ENCODE measurements around the gene EEF1AKMT3. TPM values are rescaled to one million over a fixed set of nuclear protein-coding genes. Genes with fewer than 3 reads are reported as not detected.
"Not testable (repeated sequence)": the region's sequence is repeated elsewhere in the genome, so short reads cannot be mapped to it uniquely, and the experiment has no call there.

Gene EEF1AKMT3
- polyA plus RNA-seq, 4 donors = 0.22 to 7.1 (median 2.7) TPM

GRCh38 chr12:57770734-57771133 lies 1.7 kb upstream of the EEF1AKMT3 start:
- Histone ChIP-seq H3K36me3 (ENCODE audit: control insufficient read depth in 3 of 3, insufficient read depth in 2 of 3, low read depth in 1 of 3, low read length in 3 of 3) (peaks cover 0 to 23% (median 0%) of the 10 kb centered on the region in 3 donors), H3K4me1 (ENCODE audit: control insufficient read depth in 3 of 3, insufficient read depth in 2 of 3, low read depth in 1 of 3, low read length in 2 of 3) (peaks cover 0 to 26% (median 9%) of the 10 kb centered on the region in 3 donors), H3K27ac (ENCODE audit: low read depth in 1 of 3, low read length in 2 of 3) (no peak overlapping the region), H3K4me3 (ENCODE audit: low read depth in 1 of 3, low read length in 3 of 3) (no peak overlapping the region), H3K27me3 (ENCODE audit: control insufficient read depth in 3 of 3, insufficient read depth in 3 of 3, low read length in 3 of 3) (peaks cover 3 to 20% (median 3%) of the 10 kb centered on the region in 3 donors), H3K9me3 (ENCODE audit: control insufficient read depth in 2 of 2, insufficient read depth in 1 of 2, low read depth in 1 of 2, low read length in 1 of 2) (no peaks in the 10 kb centered on the region)
- DNase-seq (no peak), FAIRE-seq (no peak)
- WGBS, 3 donors = 78 to 86% (median 85%) methylated on average over 4 of the region's 4 CpGs

GRCh38 chr12:57771236-57771872 lies 1.1 kb upstream of the EEF1AKMT3 start:
- WGBS, 3 donors = 3 to 4% (median 3%) methylated on average over 16 of the region's 16 CpGs
- H3K4me3 ChIP-seq (ENCODE audit: low read depth in 1 of 3, low read length in 3 of 3) = peak overlapping the region; percentile 62 to 96 (median 83)
- no peak for FAIRE-seq

GRCh38 chr12:57771873-57772428 lies 463 bp upstream of the EEF1AKMT3 start, which contains the start of gene METTL1:
METTL1 (minus strand) TSS chr12:57772105; CDS start chr12:57772083, 22 bp downstream.
- Histone ChIP-seq H3K9me3 (ENCODE audit: control insufficient read depth in 2 of 2, insufficient read depth in 1 of 2, low read depth in 1 of 2, low read length in 1 of 2) (no peaks in the 10 kb centered on the region), H3K4me1 (ENCODE audit: control insufficient read depth in 3 of 3, insufficient read depth in 2 of 3, low read depth in 1 of 3, low read length in 2 of 3) (peaks cover 0 to 14% (median 4%) of the 10 kb centered on the region in 3 donors), H3K27ac (ENCODE audit: low read depth in 1 of 3, low read length in 2 of 3) (peak within 1 kb of the TSS; percentile 81 to 98 (median 96)), H3K27me3 (ENCODE audit: control insufficient read depth in 3 of 3, insufficient read depth in 3 of 3, low read length in 3 of 3) (peaks cover 0 to 8% (median 0%) of the 10 kb centered on the region in 3 donors), H3K36me3 (ENCODE audit: control insufficient read depth in 3 of 3, insufficient read depth in 2 of 3, low read depth in 1 of 3, low read length in 3 of 3) (peaks cover 0 to 25% (median 0%) of the 10 kb centered on the region in 3 donors), H3K4me3 (ENCODE audit: low read depth in 1 of 3, low read length in 3 of 3) (peak within 1 kb of the TSS; percentile 62 to 96 (median 83))
- 0% methylated on average over 25 to 28 of the region's 28 CpGs for WGBS, 3 donors
- DNase-seq (peak; percentile 95 to 98), FAIRE-seq (no peak)

More at GRCh38 chr12:57771236-57771872, 1.1 kb upstream of the EEF1AKMT3 start:
- Histone ChIP-seq H3K27ac (ENCODE audit: low read depth in 1 of 3, low read length in 2 of 3) (peak overlapping the region in 2 of 3 donors; percentile 96 to 98), H3K4me1 (ENCODE audit: control insufficient read depth in 3 of 3, insufficient read depth in 2 of 3, low read depth in 1 of 3, low read length in 2 of 3) (peaks cover 0 to 20% (median 4%) of the 10 kb centered on the region in 3 donors), H3K36me3 (ENCODE audit: control insufficient read depth in 3 of 3, insufficient read depth in 2 of 3, low read depth in 1 of 3, low read length in 3 of 3) (peaks cover 0 to 25% (median 0%) of the 10 kb centered on the region in 3 donors), H3K9me3 (ENCODE audit: control insufficient read depth in 2 of 2, insufficient read depth in 1 of 2, low read depth in 1 of 2, low read length in 1 of 2) (no peaks in the 10 kb centered on the region), H3K27me3 (ENCODE audit: control insufficient read depth in 3 of 3, insufficient read depth in 3 of 3, low read length in 3 of 3) (peaks cover 3 to 14% (median 3%) of the 10 kb centered on the region in 3 donors)
- DNase-seq = peak in 1 of 2 donors; percentile 76

- not testable (repeated sequence) for H3K9me3 ChIP-seq (ENCODE audit: control insufficient read depth in 2 of 2, insufficient read depth in 1 of 2, low read depth in 1 of 2, low read length in 1 of 2); H3K4me3 ChIP-seq (ENCODE audit: low read depth in 1 of 3, low read length in 3 of 3); DNase-seq; H3K27me3 ChIP-seq (ENCODE audit: control insufficient read depth in 3 of 3, insufficient read depth in 3 of 3, low read length in 3 of 3); FAIRE-seq; H3K27ac ChIP-seq (ENCODE audit: low read depth in 1 of 3, low read length in 2 of 3)
- Histone ChIP-seq H3K4me1 (ENCODE audit: control insufficient read depth in 3 of 3, insufficient read depth in 2 of 3, low read depth in 1 of 3, low read length in 2 of 3) (peaks cover 0 to 11% (median 6%) of the 10 kb centered on the region in 3 donors), H3K36me3 (ENCODE audit: control insufficient read depth in 3 of 3, insufficient read depth in 2 of 3, low read depth in 1 of 3, low read length in 3 of 3) (peaks cover 0 to 19% (median 0%) of the 10 kb centered on the region in 3 donors)
- WGBS, 3 donors = 94 to 97% (median 96%) methylated on average over 11 of the region's 11 CpGs
These were observed 2.2 kb downstream of the EEF1AKMT3 start for GRCh38 chr12:57774634-57775033.

GRCh38 chr12:57775044-57775443 lies 2.6 kb downstream of the EEF1AKMT3 start:
- no peak for FAIRE-seq
- DNase-seq = no peak
- WGBS, 3 donors = 84 to 90% (median 86%) methylated on average over 3 of the region's 3 CpGs

GRCh38 chr12:57775563-57776246 lies 3.3 kb downstream of the EEF1AKMT3 start:
- Histone ChIP-seq H3K4me3 (ENCODE audit: low read depth in 1 of 3, low read length in 3 of 3) (no peak overlapping the region), H3K36me3 (ENCODE audit: control insufficient read depth in 3 of 3, insufficient read depth in 2 of 3, low read depth in 1 of 3, low read length in 3 of 3) (peaks cover 0 to 18% (median 0%) of the 10 kb centered on the region in 3 donors), H3K27me3 (ENCODE audit: control insufficient read depth in 3 of 3, insufficient read depth in 3 of 3, low read length in 3 of 3) (no peaks in the 10 kb centered on the region), H3K9me3 (ENCODE audit: control insufficient read depth in 2 of 2, insufficient read depth in 1 of 2, low read depth in 1 of 2, low read length in 1 of 2) (no peaks in the 10 kb centered on the region), H3K27ac (ENCODE audit: low read depth in 1 of 3, low read length in 2 of 3) (no peak overlapping the region), H3K4me1 (ENCODE audit: control insufficient read depth in 3 of 3, insufficient read depth in 2 of 3, low read depth in 1 of 3, low read length in 2 of 3) (peaks cover 0 to 10% (median 6%) of the 10 kb centered on the region in 3 donors)
- FAIRE-seq (no peak), DNase-seq (no peak)
- WGBS, 3 donors = 78 to 83% (median 83%) methylated on average over 4 of the region's 4 CpGs

More at GRCh38 chr12:57775044-57775443, 2.6 kb downstream of the EEF1AKMT3 start:
- Histone ChIP-seq H3K9me3 (ENCODE audit: control insufficient read depth in 2 of 2, insufficient read depth in 1 of 2, low read depth in 1 of 2, low read length in 1 of 2) (no peaks in the 10 kb centered on the region), H3K4me1 (ENCODE audit: control insufficient read depth in 3 of 3, insufficient read depth in 2 of 3, low read depth in 1 of 3, low read length in 2 of 3) (peaks cover 0 to 11% (median 6%) of the 10 kb centered on the region in 3 donors), H3K27ac (ENCODE audit: low read depth in 1 of 3, low read length in 2 of 3) (no peak overlapping the region), H3K4me3 (ENCODE audit: low read depth in 1 of 3, low read length in 3 of 3) (no peak overlapping the region), H3K36me3 (ENCODE audit: control insufficient read depth in 3 of 3, insufficient read depth in 2 of 3, low read depth in 1 of 3, low read length in 3 of 3) (peaks cover 0 to 20% (median 0%) of the 10 kb centered on the region in 3 donors), H3K27me3 (ENCODE audit: control insufficient read depth in 3 of 3, insufficient read depth in 3 of 3, low read length in 3 of 3) (no peaks in the 10 kb centered on the region)

- FAIRE-seq (no peak), DNase-seq (no peak)
- Histone ChIP-seq H3K9me3 (ENCODE audit: control insufficient read depth in 2 of 2, insufficient read depth in 1 of 2, low read depth in 1 of 2, low read length in 1 of 2) (no peaks in the 10 kb centered on the region), H3K4me1 (ENCODE audit: control insufficient read depth in 3 of 3, insufficient read depth in 2 of 3, low read depth in 1 of 3, low read length in 2 of 3) (peaks cover 0 to 5% (median 4%) of the 10 kb centered on the region in 3 donors), H3K27me3 (ENCODE audit: control insufficient read depth in 3 of 3, insufficient read depth in 3 of 3, low read length in 3 of 3) (no peaks in the 10 kb centered on the region), H3K4me3 (ENCODE audit: low read depth in 1 of 3, low read length in 3 of 3) (no peak overlapping the region), H3K27ac (ENCODE audit: low read depth in 1 of 3, low read length in 2 of 3) (no peak overlapping the region), H3K36me3 (ENCODE audit: control insufficient read depth in 3 of 3, insufficient read depth in 2 of 3, low read depth in 1 of 3, low read length in 3 of 3) (peaks cover 0 to 15% (median 0%) of the 10 kb centered on the region in 3 donors)
- WGBS, 3 donors = 86 to 98% (median 89%) methylated on average over 2 of the region's 2 CpGs
These were observed 3.8 kb downstream of the EEF1AKMT3 start for GRCh38 chr12:57776247-57776587.

- FAIRE-seq = no peak
- Histone ChIP-seq H3K27me3 (ENCODE audit: control insufficient read depth in 3 of 3, insufficient read depth in 3 of 3, low read length in 3 of 3) (no peaks in the 10 kb centered on the region), H3K4me3 (ENCODE audit: low read depth in 1 of 3, low read length in 3 of 3) (no peak overlapping the region), H3K27ac (ENCODE audit: low read depth in 1 of 3, low read length in 2 of 3) (no peak overlapping the region), H3K9me3 (ENCODE audit: control insufficient read depth in 2 of 2, insufficient read depth in 1 of 2, low read depth in 1 of 2, low read length in 1 of 2) (no peaks in the 10 kb centered on the region), H3K4me1 (ENCODE audit: control insufficient read depth in 3 of 3, insufficient read depth in 2 of 3, low read depth in 1 of 3, low read length in 2 of 3) (peaks cover 0 to 2% (median 0%) of the 10 kb centered on the region in 3 donors), H3K36me3 (ENCODE audit: control insufficient read depth in 3 of 3, insufficient read depth in 2 of 3, low read depth in 1 of 3, low read length in 3 of 3) (peaks cover 0 to 15% (median 0%) of the 10 kb centered on the region in 3 donors)
- DNase-seq = no peak
- WGBS, 3 donors = 87 to 90% (median 90%) methylated on average over 7 of the region's 7 CpGs
These were observed 5.0 kb downstream of the EEF1AKMT3 start for GRCh38 chr12:57777367-57777766.

Measured in small intestine (tissue), 7 donors.